Measurements from ENCODE around the gene MSL2.
"Not testable (repeated sequence)": the region's sequence is repeated elsewhere in the genome, so short reads cannot be mapped to it uniquely, and the experiment has no call there.

MSL2 gene

DNA sequence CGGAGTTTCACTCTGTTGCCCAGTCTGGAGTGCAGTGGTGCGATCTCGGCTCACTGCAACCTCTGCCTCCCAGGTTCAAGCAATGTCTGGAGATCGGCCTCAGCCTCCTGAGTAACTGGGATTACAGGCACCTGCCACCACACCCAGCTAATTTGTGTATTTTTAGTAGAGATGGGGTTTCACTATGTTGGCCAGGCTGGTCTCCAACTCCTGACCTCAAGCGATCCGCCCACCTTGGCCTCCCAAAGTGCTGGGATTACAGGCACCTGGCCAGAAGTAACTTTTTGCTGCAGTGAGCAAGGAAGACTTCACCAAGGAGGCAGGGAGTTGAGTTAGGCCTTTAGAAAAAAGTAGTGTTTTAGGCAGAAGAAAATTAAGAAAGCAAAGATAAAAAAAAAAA is 3.9 kb downstream of the MSL2 start:
- not testable (repeated sequence) for DNase-seq

DNA sequence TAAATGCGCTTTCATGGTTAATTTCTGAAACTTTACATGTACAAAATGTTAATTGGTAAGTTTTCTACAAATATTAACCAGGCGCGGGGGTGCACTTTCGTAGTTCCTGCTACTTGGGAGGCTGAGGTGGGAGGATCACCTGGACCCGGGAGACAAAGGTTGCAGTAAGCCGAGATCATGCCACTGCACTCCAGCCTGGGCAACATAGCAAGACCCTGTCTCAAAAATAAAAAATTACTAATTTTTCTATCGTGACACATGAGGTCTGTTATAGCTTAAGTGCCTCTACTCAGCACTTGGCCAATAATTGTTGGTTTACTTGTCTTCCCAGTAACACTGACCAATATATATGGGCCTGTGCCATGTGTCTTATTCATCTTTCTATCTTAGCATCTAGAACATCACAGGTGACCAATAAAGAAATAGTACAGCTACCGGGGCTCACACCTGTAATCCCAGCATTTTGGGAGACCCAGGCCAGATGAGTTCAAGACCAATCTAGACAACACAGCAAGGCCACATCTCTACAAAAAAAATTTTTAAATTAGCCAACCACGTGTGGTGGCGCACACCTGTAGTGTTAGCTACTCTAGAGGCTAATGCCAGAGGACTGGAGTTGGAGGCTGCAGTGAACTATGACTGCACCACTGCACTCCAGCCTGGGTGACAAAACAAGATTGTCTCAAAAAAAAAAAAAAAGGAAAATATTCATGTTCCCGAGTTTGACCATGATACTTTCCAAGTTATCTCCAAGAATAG is 6.1 kb downstream of the MSL2 start:
- DNase-seq, result no peak

- no peak for DNase-seq
Measured at GRCh38 chr3:136189043-136189442, 7.1 kb downstream of the MSL2 start.

DNA sequence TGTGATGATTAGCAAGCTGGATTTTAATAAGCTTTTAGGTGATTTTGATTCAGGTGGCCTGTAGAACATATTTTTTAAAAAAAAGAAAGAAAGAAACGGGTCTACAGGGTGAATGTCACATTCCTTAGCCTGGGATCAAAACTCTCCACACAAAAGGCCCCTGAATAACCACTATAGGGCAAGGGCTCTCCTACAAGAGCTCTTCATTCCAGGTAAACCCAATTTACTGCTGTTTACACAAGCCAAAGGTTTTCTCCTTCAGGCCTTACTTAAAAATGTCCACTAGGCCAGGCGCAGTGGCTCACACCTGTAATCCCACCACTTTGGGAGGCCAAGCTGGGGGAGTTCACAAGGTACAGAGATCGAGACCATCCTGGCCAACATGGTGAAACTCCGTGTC is 8.3 kb downstream of the MSL2 start:
- DNase-seq, result no peak

DNA sequence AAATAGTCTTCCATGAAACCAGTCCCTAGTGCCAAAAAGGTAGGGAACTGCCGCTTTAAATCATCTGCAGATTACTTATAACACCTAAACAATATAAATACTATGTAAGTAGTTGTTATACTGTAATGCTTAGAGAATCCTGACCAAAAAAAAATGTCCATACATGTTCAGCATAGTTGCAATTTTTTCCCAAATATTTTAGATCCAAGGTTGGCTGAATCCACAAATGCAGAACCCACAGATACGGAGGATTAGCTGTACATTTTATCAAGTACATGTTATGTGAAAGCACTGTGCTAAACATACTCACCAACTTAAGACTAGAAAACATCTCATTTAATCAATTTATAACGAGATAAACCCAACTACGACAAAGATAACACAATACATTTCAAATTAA is 9.3 kb downstream of the MSL2 start:
- DNase-seq, result no peak

- peak; percentile 13 for DNase-seq
Measured at GRCh38 chr3:136186344-136186743, 9.8 kb downstream of the MSL2 start.

DNA sequence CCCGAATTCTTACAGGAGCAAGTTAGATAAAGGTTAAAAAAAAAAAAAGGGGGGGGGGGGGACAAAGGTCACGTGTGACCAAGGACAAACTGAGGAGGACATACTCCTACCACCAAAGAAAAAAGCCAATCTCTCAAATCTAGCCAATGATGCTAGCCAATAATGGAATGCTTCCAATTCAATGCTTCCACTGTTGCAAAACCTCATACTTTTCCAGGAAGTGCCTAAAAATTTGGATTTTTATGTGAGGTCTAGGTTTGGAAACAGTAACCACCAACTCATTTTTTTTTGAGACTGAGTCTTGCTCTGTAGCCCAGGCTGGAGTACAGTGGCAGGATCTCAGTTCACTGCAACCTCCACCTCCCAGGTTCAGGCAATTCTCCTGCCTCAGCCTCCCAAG is 11.4 kb downstream of the MSL2 start:
- DNase-seq, result no peak

- DNase-seq, result no peak
Measured at GRCh38 chr3:136181741-136182140, 14.4 kb downstream of the MSL2 start.

DNA sequence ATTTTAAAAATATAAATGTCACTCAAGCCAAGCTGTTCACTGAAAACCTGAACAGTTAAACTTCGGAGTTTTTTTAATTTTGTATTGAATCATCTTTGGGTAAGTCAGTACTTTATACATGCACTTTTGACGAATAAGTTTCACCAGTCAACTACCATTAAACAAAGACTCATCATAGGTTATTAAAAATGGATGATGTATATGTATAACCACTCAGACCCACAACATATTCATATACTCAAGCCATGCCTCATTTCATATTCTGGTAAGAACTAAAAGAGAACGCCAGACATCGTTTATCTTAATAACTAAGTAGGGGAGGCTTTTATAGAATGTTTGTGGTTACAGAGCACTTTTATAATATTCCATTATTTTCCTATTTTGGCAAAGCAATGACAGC is 18.3 kb downstream of the MSL2 start:
- DNase-seq, result no peak

DNA sequence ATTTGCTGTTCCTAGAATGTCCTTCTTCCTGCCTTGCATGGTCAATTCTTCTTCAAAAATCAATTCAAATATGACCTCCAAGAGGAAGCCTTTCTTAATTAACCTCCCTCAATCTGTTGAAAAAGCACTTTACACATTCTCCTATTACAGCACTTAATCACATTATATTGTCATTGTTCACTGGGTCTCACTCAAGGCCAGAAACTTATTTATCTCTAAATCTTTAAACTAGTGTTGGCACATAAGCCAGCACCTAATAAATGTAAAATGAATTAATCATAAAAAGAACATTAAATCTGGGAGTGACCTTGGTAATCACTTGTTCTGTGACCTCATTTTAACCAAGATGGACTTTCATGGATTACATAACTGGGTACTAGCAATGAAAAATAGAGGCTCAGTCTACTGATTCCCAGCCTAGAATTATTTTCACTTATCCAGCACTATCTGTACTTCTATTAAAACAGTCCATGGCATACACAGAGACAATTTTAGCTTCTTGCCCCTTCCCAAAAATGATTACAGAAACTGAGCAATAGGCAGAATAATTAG is 22.1 kb downstream of the MSL2 start:
- DNase-seq, result no peak

DNA sequence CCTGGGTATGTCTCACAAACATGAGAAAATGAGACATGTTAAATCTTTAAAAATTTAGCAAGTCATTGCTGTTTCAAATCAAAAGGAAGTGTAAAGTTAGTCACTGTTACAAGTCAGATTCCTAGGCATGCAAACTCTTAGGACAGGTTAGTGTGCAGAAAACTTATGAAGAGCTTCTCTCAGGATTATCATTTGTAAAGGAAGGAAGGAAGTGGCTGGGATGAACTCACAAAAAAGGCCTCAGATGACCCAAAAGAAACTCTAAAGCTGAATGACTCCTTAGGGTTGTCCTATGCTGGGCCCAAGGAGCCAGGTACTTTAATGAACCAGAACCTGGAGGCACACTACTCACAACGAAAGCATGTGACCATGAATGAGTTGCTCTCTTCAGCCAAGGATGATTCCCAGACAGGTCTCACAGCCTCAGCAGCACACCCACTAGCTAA is 25.0 kb downstream of the MSL2 start:
- no peak for DNase-seq

- not testable (repeated sequence) for DNase-seq
Measured at GRCh38 chr3:136168236-136168635, 27.9 kb downstream of the MSL2 start.

- peak; percentile 17 for DNase-seq
Measured at GRCh38 chr3:136166507-136166906, 29.6 kb downstream of the MSL2 start.

DNA sequence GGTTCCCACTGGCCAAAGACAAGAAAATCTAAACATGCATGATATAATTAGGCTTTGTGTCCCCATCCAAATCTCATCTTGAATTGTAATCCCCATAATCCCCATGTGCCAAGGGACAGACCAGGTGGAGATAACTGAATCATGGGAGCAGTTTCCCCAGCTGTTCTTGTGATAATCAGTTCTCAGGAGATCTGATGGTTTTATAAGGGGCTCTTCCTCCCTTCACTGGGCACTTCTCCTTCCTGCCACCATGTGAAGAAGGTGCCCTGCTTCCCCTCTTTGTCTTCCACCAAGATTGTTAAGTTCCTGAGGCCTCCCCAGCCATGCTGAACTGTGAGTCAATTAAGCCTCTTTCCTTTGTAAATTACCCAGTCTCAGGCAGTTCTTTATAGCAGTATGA is 32.5 kb downstream of the MSL2 start:
- DNase-seq, result not testable (repeated sequence)

DNA sequence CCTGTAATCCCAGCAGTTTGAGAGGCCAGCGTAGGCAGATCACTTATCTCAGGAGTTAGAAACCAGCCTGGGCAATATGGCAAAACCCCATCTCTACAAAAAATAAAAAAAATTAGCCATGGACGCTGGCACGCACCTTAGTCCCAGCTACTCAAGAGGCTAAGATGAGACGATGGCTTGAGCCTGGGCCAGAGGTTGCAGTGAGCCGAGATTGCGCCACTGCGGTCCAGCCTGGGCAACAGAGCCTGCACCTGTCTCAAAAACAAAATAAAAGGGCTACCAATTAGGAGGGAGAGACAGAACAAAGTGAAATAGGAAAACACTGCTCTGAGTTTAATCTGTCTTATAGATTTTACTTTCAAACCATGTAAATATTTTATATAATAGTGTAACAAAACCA is 33.8 kb downstream of the MSL2 start:
- no peak for DNase-seq

DNA sequence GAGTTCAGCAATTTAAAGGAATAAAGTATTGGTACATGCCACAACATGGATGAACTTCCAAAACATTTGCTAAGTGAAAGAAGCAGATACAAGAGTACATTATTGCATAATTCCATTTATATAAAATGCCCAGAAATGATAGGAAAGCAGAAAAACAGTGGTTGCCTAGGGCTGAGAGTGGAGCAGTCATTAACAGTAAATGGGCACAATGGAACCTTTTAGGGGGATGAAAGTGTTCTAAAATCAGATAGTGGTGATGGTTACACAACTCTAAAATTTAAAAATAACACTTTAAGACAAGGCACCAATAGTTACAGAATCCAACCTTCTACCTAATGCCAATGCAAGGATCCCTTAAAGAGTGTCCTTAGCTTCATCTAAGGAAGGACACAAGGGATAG is 34.6 kb downstream of the MSL2 start:
- DNase-seq, result no peak

- no peak for DNase-seq
Measured at GRCh38 chr3:136152963-136153362, 43.2 kb downstream of the MSL2 start.

DNA sequence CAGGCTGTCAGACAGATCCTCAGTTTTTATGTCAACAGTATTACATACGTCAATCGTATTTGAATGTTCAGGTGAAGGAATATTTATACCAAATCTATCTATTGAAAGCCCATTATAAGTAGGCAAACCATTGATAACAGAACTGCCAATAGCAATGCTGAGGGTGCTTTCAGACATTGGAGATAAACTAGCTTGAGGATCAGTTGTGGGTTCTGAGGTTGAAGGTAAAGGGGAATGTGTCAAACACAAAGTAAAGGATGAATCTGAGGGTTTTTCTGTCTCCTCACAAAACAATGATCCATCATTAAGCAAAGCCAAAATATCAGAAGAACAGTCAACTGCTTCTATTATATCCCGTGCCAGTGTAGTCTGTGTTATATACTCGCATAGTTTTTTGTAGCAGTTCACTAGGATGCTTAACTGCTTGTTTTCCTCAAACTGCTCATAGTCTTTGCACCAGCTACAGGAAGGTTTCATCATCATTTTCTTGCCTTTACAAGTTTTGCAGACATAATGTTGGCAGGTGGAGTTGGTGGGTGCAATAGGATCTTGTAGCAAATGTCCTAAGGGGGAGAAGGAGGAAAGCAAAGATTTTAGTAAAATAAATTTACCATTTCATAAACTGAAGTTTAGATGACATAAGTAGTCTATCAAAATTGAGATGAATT is 43.8 kb downstream of the MSL2 start:
- DNase-seq, result no peak

- no peak for DNase-seq
Measured at GRCh38 chr3:136151219-136151618, 44.9 kb downstream of the MSL2 start.

DNA sequence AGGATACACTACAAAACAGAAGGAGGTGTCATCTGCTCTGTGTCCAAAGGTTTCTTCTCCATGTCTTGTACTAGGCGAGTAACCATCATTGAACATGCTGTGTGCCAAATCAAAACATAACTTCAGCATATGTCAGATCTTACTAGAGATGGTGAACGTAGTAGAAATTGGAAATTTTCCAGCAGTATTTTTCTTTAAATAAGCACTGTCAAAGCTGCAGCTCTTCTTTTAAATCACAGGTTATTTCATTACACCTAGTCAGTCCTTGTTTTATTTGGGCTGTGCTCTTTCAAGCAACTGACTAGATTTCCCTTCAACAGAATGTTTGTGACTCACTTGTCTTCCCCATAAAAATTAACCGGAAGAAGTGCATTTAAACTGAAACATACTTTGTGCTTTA is 46.5 kb downstream of the MSL2 start:
- no peak for DNase-seq

GRCh38 chr3:136146981-136147729 is 49.0 kb downstream of the MSL2 start:
- DNase-seq, result no peak

DNA sequence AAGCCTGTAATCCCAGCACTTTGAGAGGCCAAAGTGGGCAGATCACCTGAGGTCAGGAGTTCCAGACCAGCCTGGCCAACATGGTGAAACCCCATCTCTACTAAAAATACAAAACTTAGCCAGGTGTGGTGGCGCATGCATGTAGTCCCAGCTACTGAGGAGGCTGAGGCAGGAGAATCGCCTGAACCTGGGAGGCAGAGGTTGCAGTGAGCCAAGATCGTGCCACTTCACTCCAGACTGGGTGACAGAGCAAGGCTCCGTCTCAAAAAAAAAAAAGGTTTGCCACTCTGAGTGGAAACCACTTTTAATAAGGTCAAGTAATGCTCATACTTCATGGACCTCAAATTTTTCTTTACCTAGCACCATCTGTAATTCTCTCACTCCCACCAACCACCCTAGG is 51.7 kb downstream of the MSL2 start:
- not testable (repeated sequence) for DNase-seq

- DNase-seq, result peak; percentile 54
Measured at GRCh38 chr3:136142592-136142991, 53.5 kb downstream of the MSL2 start.

GRCh38 chr3:136141891-136142290 is 54.2 kb downstream of the MSL2 start:
- DNase-seq, result no peak
